Psoas muscle (tissue), 8 donors: ENCODE measurements around the gene FLT3. TPM values are rescaled to one million over a fixed set of nuclear protein-coding genes. Genes with fewer than 3 reads are reported as not detected.

Source experiments
- ATAC-seq, 4 donors: fragments of 200-7000 bp; cut with Tn5 transposase; one replicate each; pipeline ENCODE4 v1.9.1; 2020; ENCODE audit warnings: moderate library complexity in 3 of 4, mild to moderate bottlenecking in 2 of 4
- DNase-seq, 2 donors: peaks; one replicate each; pipeline ENCODE4 v3.0.0-alpha.2; 2020
- H3K27ac ChIP-seq: fragments of 200-600 bp; one replicate; pipeline ENCODE4 v1.8.0; 2022
- H3K27me3 ChIP-seq, 3 donors: fragments of 200-600 bp in 1 of 3; one replicate each; pipeline versions ENCODE4 v1.6.1 to v1.8.0; 2013 to 2022; ENCODE audit warnings: low read length in 2 of 3, mild to moderate bottlenecking in 2 of 3, moderate library complexity in 1 of 3; ENCODE audit not compliant: insufficient read depth in 3 of 3
- H3K36me3 ChIP-seq, 2 donors: fragments of 200-600 bp in 1 of 2; one replicate each; pipeline versions ENCODE4 v1.6.1 to v1.8.0; 2013 to 2022; ENCODE audit warnings: low read depth in 1 of 2, mild to moderate bottlenecking in 1 of 2, moderate library complexity in 1 of 2; ENCODE audit not compliant: insufficient read depth in 1 of 2
- H3K4me1 ChIP-seq: fragments of 200-600 bp; one replicate; pipeline ENCODE4 v1.8.0; 2022
- H3K4me3 ChIP-seq: fragments of 200-600 bp; one replicate; pipeline ENCODE4 v1.8.0; 2022; ENCODE audit warnings: mild to moderate bottlenecking
- H3K9me3 ChIP-seq: fragments of 200-600 bp; one replicate; pipeline ENCODE4 v1.8.0; 2022
- CTCF ChIP-seq: fragments of 200-600 bp; IDR thresholded peaks from one replicate; pipeline ENCODE4 v1.8.0; 2022; ENCODE audit warnings: antibody characterized with exemption
- WGBS, 3 donors: extraction: QIAGEN DNeasy Blood & Tissue Kit; methylation state at CpG; one replicate each; pipeline versions ENCODE4 v1.1.6 to v1.1.7; 2013; 5-methylcytosine and 5-hydroxymethylcytosine counted together
- intact Hi-C, 2 donors: fragments of 100-400 bp; cut with DNase I; formaldehyde crosslinking; loops; one replicate each; pipeline versions ENCODE4 v1.11.0 to v1.14.2; 2022
- polyA plus RNA-seq, 3 donors: library from polyadenylated mRNA; stranded (reverse); fragments of 200-250 nt; gene quantifications; one replicate each; pipeline ENCODE4 v1.2.3, GENCODE V29; 2013
- total RNA-seq, 4 donors: library from RNA; stranded (reverse); fragmentation: NEBNext Ultra II Directional in 2 of 4; extraction: Animal tissue kit (Norgen Biotek cat#: 25700) in 2 of 4; gene quantifications; one replicate each; pipeline versions ENCODE4 v1.2.1 to v1.2.4, GENCODE V29; 2021 to 2023
- donor health status: healthy with polysubstance abuse.
- donor health status: DM: no; HTN: no; CAD: no; lungs with moderate emphysema.
- donor health status: Bipolar disorder and iron deficiency.
- donor health status: healthy.
- donor health status: DM: yes; HTN: yes; CAD: no.
- donor health status: DM: no; HTN: no; CAD: no.
- donor health status: DM: no; HTN: no; CAD: no.
- donor health status: DM: yes; HTN: yes; CAD: no.

Gene FLT3
- total and polyA plus RNA-seq, 7 donors = 0.04 to 0.19 (median 0.06) TPM; not detected in 2

DNA sequence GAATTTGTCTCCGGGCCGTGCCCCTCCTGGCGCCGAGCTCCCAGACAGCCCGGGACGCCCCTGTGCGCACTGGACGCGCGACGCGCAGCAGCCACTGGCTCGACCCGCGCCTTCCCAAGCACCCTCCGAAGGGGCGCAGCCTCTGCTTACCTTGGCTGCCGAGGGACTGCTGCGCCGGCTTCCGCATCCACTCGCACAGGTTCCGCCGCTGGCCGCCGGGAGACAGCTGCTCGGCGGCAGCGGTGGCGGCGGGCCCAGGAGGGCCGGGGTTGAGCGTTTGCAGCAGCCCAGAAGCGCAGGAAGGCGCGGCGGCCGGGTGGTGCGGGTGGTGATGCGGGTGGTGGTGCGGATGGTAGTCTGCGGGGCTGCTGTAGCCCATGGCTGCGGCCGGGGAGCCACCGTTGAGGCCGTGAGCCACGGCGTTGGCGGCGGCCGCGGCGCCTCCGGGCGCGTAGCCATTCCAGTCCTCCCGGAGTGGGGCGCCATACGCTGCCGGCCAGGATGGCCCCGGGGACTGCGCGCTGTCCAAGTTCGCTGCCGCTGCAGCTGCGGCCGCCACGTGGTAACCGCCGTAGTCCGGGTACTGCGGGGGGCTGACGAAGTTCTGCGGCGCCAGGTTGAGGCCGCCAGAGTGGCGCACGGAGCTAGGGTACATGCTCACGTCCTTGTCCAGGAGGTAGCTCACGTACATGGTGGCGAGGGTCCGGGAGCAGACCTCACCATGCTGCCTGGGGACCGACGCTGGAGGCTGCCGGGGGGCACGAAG is 131.9 kb downstream of the FLT3 start:
- H3K36me3 ChIP-seq = no peaks in the 10 kb centered on the region
- WGBS, 3 donors = 0 to 1% (median 1%) methylated on average over 70 to 86 of the region's 86 CpGs
- intact Hi-C loops = no loop called here
- DNase-seq (no peak), ATAC-seq (no peak)
- TF ChIP-seq CTCF = no peak
- H3K4me1 ChIP-seq = peaks cover 8% of the 10 kb centered on the region
- H3K27ac ChIP-seq = no peak overlapping the region
- H3K9me3 ChIP-seq = no peaks in the 10 kb centered on the region
- no peak overlapping the region for H3K4me3 ChIP-seq
- H3K27me3 ChIP-seq = peaks cover 3 to 89% (median 61%) of the 10 kb centered on the region in 3 donors

- WGBS, 3 donors = 2 to 3% (median 2%) methylated on average over 33 of the region's 33 CpGs
- Histone ChIP-seq H3K27ac (no peak overlapping the region), H3K4me3 (no peak overlapping the region), H3K4me1 (peaks cover 8% of the 10 kb centered on the region), H3K36me3 (no peaks in the 10 kb centered on the region), H3K9me3 (no peaks in the 10 kb centered on the region), H3K27me3 (peaks cover 3 to 95% (median 57%) of the 10 kb centered on the region in 3 donors)
- ATAC-seq (no peak), DNase-seq (no peak)
- intact Hi-C loops = no loop called here
- no peak for TF ChIP-seq CTCF
Measured at GRCh38 chr13:27967736-27968315, 132.6 kb downstream of the FLT3 start.

- no peak overlapping the region for H3K27ac ChIP-seq
- H3K27me3 ChIP-seq = peaks cover 3 to 96% (median 55%) of the 10 kb centered on the region in 3 donors
- no peak for ATAC-seq
- H3K36me3 ChIP-seq = no peaks in the 10 kb centered on the region
- H3K9me3 ChIP-seq = no peaks in the 10 kb centered on the region
- no peak for TF ChIP-seq CTCF
- no peak overlapping the region for H3K4me3 ChIP-seq
- H3K4me1 ChIP-seq = peaks cover 8% of the 10 kb centered on the region
- intact Hi-C loops = no loop called here
- DNase-seq = no peak
- 3 to 5% (median 4%) methylated on average over 18 of the region's 18 CpGs for WGBS, 3 donors
Measured at GRCh38 chr13:27967203-27967735, 133.1 kb downstream of the FLT3 start.

GRCh38 chr13:27966641-27967202 is 133.7 kb downstream of the FLT3 start:
- H3K9me3 ChIP-seq = no peaks in the 10 kb centered on the region
- no peaks in the 10 kb centered on the region for H3K36me3 ChIP-seq
- H3K4me1 ChIP-seq = peaks cover 8% of the 10 kb centered on the region
- 2 to 4% (median 4%) methylated on average over 37 to 38 of the region's 38 CpGs for WGBS, 3 donors
- no peak for TF ChIP-seq CTCF
- no peak overlapping the region for H3K4me3 ChIP-seq
- no peak overlapping the region for H3K27ac ChIP-seq
- DNase-seq (no peak), ATAC-seq (no peak)
- intact Hi-C loops = no loop called here
- peaks cover 0 to 92% (median 54%) of the 10 kb centered on the region in 3 donors for H3K27me3 ChIP-seq
